T-helper 2 cell treated with Interferon-gamma antibody and Interleukin-4, amounts not matched to agents 5 μg/mL and 100 μg/mL, for 36 hours (primary cell): ENCODE results near the gene RSBN1.

Source experiments
- DNase-seq: peaks from one replicate; pipeline ENCODE4 v3.0.0; 2021; ENCODE audit warnings: low spot score
- H3K27ac Mint-ChIP-seq: one replicate; pipeline ENCODE4 v1.8.0; 2021; ENCODE audit warnings: mild to moderate bottlenecking, mixed read lengths
- H3K27me3 Mint-ChIP-seq: one replicate; pipeline ENCODE4 v1.8.0; 2021; ENCODE audit warnings: low read depth, mixed read lengths
- H3K36me3 Mint-ChIP-seq: one replicate; pipeline ENCODE4 v1.8.0; 2021; ENCODE audit warnings: low read depth, mixed read lengths
- H3K4me1 Mint-ChIP-seq: one replicate; pipeline ENCODE4 v1.8.0; 2021; ENCODE audit warnings: low read depth, mixed read lengths
- H3K4me3 Mint-ChIP-seq: one replicate; pipeline ENCODE4 v1.8.0; 2022; ENCODE audit warnings: mild to moderate bottlenecking, moderate library complexity, mixed read lengths
- H3K9me3 Mint-ChIP-seq: one replicate; pipeline ENCODE4 v1.8.0; 2021; ENCODE audit warnings: mixed read lengths

RSBN1 gene

DNA sequence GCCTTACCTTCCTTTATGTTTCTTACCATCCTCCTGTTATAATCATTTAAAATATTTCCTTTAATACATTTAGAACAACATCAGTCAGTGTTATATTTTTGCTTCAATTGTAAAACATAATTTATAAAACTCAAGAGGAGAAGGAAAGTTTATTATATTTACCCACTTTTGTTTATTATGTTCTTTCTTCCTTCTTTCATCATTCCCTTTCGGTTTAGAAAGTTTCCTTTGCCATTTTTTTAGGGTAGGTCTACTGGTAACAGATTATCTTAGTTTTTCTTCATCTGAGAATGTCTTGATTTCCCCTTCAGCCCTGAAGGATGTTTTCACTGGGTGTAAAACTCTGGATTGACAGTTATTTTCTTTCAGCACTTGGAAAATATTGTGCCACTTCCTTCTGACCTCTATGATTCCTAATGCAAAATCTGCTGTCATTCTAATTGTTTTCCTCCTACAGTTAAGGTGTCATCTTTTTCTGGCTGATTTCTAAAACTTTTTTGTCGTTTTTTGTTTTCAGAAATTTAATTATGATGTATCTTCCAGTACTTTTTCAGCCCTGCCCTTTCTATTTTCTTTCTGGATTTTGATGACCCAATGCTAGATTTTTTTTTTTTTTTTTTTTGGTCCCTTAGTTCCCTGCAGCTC is 34.2 kb upstream of the RSBN1 start:
- H3K27ac Mint-ChIP-seq = no peak overlapping the region

DNA sequence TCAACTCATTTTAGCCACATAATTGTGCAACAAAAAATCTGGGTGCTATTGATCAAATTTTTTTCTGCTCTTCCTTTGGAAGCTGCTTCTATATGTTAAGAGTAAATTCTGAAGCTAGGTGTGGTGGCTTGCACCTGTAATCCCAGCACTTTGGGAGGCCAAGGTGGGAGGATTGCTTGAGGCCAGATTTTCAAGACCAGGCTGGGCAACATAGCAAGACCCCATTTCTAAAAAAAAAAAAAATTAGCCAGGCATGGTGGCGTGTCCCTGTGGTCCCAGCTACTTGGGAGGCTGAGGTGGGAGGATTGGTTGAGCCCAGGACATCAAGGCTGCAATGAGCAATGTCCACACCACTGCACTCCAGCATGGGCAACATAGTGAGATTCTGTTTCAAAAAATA is 24.3 kb upstream of the RSBN1 start:
- H3K9me3 Mint-ChIP-seq = no peaks in the 10 kb centered on the region
- H3K4me3 Mint-ChIP-seq = no peak overlapping the region
- DNase-seq = no peak
- peaks cover 8% of the 10 kb centered on the region for H3K4me1 Mint-ChIP-seq
- no peak overlapping the region for H3K27ac Mint-ChIP-seq
- peaks cover 52% of the 10 kb centered on the region for H3K36me3 Mint-ChIP-seq
- no peaks in the 10 kb centered on the region for H3K27me3 Mint-ChIP-seq

More for the DNA sequence above, 34.2 kb upstream of the RSBN1 start:
- no peaks in the 10 kb centered on the region for H3K27me3 Mint-ChIP-seq
- H3K9me3 Mint-ChIP-seq = peaks cover 7% of the 10 kb centered on the region
- H3K36me3 Mint-ChIP-seq = peaks cover 67% of the 10 kb centered on the region
- DNase-seq = no peak
- no peak overlapping the region for H3K4me3 Mint-ChIP-seq
- peaks cover 9% of the 10 kb centered on the region for H3K4me1 Mint-ChIP-seq

DNA sequence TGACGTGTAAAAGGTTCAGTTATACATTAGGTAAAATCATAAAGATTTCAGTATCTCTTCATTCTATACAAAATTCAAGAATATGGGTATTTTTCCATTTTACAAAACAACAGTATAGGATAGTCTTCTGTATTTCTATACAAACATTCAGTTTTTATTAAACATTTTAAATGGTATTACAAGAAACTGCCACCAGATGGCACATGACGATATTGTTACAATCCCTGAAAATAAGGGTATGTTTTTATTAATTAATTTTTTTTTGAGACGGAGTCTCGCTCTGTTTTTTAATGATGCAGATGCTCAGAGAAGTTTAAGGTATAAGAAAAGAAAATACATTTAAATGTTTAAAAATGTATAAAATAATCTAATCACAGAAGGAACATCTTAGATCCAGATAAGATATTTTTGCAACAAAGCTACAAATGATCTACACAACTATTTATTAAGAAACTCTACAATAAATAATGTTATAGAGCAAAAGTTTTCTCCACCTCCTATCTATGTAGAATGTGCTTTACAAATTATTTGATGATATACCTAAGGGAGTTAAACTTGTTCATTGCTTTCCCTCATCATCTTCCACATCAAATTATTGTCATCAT is 23.5 kb upstream of the RSBN1 start:
- H3K36me3 Mint-ChIP-seq = peaks cover 54% of the 10 kb centered on the region
- no peak for DNase-seq
- H3K4me1 Mint-ChIP-seq = peaks cover 11% of the 10 kb centered on the region
- H3K27me3 Mint-ChIP-seq = no peaks in the 10 kb centered on the region
- no peak overlapping the region for H3K4me3 Mint-ChIP-seq
- no peak overlapping the region for H3K27ac Mint-ChIP-seq
- H3K9me3 Mint-ChIP-seq = no peaks in the 10 kb centered on the region

DNA sequence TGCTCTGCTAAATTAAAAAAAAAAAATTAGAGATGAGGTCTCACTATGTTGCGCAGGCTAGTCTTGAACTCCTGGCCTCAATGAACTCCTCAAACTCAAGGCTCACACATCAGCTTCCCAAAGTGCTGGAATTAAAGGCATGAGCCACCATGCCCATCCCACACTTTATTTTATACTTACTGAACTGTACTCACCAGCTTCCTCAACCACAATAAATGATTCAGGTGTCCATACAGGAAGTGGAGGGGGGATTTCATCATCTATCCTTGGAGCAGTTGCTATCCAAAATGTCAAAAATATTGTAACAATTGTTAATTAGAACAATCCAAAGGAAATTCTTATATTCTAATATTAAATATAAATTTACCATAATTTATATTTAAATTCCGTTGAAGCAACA is 22.4 kb upstream of the RSBN1 start:
- Mint-ChIP-seq H3K27me3 (no peaks in the 10 kb centered on the region), H3K27ac (no peak overlapping the region), H3K9me3 (no peaks in the 10 kb centered on the region), H3K36me3 (peaks cover 47% of the 10 kb centered on the region), H3K4me3 (no peak overlapping the region), H3K4me1 (peaks cover 11% of the 10 kb centered on the region)
- no peak for DNase-seq

DNA sequence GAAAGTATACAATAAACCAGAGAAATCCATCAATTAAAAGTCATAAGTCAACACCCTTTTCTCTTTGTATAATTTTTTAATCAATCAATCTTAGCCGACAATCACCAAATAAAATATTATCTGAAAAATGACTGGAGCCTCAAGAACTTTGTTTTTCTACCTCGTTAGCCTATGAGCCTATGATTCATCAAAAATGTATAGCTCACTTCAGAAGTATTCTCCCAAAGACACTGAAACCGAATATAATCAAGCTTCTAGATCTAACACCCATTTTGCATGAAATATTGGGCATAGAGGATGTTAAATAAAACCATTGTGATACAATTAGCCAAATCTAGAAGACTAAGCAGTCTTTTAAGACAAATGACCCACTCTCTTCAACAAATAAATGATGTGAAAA is 17.8 kb upstream of the RSBN1 start:
- H3K4me3 Mint-ChIP-seq = no peak overlapping the region
- no peaks in the 10 kb centered on the region for H3K9me3 Mint-ChIP-seq
- H3K27ac Mint-ChIP-seq = no peak overlapping the region
- peaks cover 42% of the 10 kb centered on the region for H3K36me3 Mint-ChIP-seq
- DNase-seq = no peak
- H3K27me3 Mint-ChIP-seq = no peaks in the 10 kb centered on the region
- peaks cover 3% of the 10 kb centered on the region for H3K4me1 Mint-ChIP-seq

DNA sequence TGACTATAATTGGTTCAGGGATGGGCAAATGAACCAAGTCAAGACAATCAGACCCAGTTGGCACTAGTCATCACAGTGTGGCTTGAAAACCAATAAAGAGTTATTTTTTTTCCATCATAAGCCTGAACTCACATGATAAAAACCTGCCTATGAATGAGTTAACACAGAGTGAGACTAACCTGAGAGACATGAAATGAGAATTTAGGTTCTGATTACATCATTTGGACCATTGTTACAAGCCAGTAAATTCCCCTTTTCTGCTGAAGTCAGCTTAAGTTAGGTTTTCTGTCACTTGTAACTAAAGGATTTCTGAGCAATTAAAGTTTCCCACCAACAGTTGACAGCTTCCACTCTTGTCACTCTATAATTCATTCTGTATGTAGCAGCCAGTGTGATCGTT is 9.6 kb upstream of the RSBN1 start:
- Mint-ChIP-seq H3K9me3 (no peaks in the 10 kb centered on the region), H3K4me3 (no peak overlapping the region), H3K4me1 (no peaks in the 10 kb centered on the region), H3K36me3 (peaks cover 56% of the 10 kb centered on the region), H3K27ac (no peak overlapping the region), H3K27me3 (no peaks in the 10 kb centered on the region)
- DNase-seq = no peak

DNA sequence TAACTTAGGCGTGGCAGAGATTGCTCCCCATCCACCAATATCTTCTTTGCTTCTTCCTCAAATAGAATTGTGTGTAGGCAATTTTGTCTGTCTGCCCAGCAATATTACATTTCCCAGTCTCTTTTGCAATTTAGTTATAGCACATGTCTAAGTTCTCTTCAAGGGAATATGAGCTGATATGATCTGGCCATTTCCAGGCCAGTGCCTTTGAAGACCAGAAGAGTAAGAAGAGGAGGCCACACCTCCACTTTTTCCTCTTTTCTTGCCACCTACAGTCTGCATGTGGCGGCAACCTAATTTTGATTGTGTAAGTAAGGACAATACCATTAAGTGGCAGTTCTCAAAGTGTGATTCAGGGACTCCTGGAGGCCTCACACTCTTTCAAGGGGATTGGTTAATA is 6.3 kb upstream of the RSBN1 start:
- no peaks in the 10 kb centered on the region for H3K9me3 Mint-ChIP-seq
- no peak overlapping the region for H3K4me3 Mint-ChIP-seq
- no peak for DNase-seq
- H3K4me1 Mint-ChIP-seq = no peaks in the 10 kb centered on the region
- H3K36me3 Mint-ChIP-seq = peaks cover 56% of the 10 kb centered on the region
- H3K27ac Mint-ChIP-seq = no peak overlapping the region
- H3K27me3 Mint-ChIP-seq = no peaks in the 10 kb centered on the region

DNA sequence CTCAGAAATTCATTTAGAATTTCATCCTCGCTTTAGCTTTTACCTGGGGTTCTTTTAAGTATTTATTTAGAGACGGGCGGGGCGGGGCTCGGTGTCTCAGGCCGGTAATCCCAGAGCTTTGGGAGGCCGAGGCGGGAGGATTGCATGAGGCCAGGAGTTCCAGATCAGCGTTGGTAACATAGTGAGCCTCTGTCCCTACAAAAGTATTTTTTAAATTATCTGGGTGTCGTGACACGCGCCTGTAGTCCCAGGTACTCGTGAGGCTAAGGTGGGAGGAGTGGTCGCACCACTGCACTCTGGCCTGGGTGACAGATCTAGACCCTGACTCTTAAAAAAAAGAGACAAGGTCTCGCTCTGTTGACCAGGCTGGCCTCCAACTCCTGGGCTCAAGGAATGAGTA is 942 bp upstream of the RSBN1 start:
- Mint-ChIP-seq H3K36me3 (peaks cover 40% of the 10 kb centered on the region), H3K4me1 (peaks cover 23% of the 10 kb centered on the region), H3K4me3 (peak overlapping the region; percentile 99), H3K9me3 (no peaks in the 10 kb centered on the region), H3K27me3 (no peaks in the 10 kb centered on the region), H3K27ac (peak overlapping the region; percentile 97)
- DNase-seq = no peak

DNA sequence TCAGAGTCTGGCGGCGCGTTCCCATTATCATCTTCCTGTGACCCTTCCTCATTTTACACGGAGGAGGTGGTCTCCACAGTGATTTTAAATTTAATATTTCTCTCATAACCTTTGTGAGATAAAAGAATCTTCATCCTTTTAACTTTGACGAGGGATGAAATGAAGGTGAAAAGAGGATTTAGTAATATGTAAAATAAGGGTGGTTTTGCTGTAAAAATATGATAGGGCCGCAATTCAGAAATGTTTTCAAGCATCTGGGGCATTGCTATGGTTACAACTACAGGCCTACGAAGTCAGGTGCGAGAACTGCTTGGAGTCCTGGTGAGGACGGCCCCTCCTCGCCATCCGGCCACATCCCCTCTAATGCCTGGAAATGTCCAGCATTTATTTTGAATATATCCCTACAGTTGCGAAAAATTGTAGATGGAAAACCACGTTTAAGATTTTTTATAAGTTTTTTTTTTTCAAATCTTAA is 422 bp upstream of the RSBN1 start:
- no peaks in the 10 kb centered on the region for H3K27me3 Mint-ChIP-seq
- H3K4me1 Mint-ChIP-seq = peaks cover 23% of the 10 kb centered on the region
- H3K4me3 Mint-ChIP-seq = peak overlapping the region; percentile 99
- peak overlapping the region; percentile 97 for H3K27ac Mint-ChIP-seq
- H3K9me3 Mint-ChIP-seq = no peaks in the 10 kb centered on the region
- peaks cover 42% of the 10 kb centered on the region for H3K36me3 Mint-ChIP-seq
- no peak for DNase-seq

DNA sequence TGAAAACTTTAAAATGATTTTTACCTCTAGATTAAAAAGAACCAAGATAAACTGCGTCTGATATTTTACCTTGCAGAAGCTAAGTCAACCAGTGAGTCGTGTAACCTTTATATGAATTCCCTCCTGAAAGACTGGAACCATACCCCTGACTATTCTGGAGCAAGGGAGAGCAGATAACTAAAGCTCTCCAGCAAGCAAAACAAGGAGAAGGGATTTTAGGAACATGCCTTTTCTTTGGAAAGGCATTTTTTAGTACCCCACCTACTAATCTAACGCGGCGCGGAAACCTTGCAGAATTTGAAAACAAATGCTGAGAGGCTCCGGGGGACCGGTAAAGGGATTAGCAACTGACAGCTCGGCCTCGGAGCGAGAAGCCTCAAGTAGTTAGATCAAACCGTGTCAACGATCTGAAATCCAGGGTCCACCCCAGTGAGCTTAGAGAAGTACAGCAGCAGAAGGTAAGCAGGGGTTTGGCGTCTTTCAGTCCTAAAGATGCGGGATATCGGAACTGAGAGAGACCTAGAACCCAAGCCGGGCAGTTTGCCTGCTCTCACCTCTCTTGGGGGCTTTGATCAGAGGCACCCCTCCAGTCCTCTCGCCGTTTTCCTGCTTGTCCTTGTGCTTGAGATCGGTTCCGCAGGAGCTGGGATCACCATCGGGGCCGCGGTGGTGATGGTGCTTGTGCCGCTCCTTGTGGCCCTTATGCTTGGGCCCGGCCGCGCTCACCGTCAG is 954 bp downstream of the RSBN1 start:
- Mint-ChIP-seq H3K9me3 (no peaks in the 10 kb centered on the region), H3K36me3 (peaks cover 42% of the 10 kb centered on the region), H3K4me3 (peak overlapping the region; percentile 99), H3K4me1 (peaks cover 25% of the 10 kb centered on the region), H3K27me3 (no peaks in the 10 kb centered on the region), H3K27ac (peak overlapping the region; percentile 97)
- no peak for DNase-seq

DNA sequence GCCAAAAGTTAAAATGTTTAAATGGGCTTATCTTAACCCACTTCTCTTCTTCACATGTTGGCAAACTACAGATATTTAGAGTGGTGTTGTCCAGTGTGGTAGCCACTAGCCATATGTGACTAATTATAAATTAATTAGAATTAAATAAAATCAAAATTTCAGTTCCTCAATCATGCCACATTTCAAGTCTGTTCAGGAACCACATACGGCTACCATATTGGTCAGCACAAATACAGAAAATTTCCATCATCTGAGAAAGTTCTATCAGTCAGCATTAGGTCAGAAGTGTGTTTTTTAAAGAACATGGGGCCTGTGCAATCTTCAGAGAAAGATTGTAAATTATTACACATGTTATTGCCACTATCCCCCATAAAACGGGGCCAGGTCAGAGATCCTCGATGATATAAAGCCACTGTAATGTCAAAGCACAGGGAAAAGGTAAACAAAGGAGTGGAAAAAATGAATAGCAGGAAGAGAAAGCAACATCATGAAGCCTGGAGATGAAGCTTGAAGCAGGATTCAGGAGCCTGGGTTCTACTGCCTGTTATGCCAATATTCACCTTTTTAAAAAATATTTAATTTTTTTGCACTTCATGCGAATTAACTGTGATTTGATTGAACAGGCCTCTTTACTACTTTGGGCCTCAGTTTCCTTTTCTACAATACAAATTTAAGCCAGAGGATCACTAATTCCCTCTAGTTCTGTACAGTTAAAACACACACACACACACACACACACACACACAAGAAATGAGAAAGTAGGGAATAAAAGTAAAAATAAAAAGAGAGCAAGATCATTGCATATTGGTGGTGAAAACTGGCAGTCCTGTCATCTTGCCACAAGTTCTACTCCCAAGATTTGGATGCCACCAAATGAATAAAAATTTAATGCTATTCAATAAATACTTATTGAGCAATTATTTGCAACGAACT is 2.3 kb downstream of the RSBN1 start:
- Mint-ChIP-seq H3K36me3 (peaks cover 42% of the 10 kb centered on the region), H3K4me1 (peaks cover 32% of the 10 kb centered on the region), H3K27ac (peak overlapping the region; percentile 58), H3K4me3 (peak overlapping the region; percentile 99), H3K9me3 (no peaks in the 10 kb centered on the region), H3K27me3 (no peaks in the 10 kb centered on the region)
- DNase-seq = no peak

DNA sequence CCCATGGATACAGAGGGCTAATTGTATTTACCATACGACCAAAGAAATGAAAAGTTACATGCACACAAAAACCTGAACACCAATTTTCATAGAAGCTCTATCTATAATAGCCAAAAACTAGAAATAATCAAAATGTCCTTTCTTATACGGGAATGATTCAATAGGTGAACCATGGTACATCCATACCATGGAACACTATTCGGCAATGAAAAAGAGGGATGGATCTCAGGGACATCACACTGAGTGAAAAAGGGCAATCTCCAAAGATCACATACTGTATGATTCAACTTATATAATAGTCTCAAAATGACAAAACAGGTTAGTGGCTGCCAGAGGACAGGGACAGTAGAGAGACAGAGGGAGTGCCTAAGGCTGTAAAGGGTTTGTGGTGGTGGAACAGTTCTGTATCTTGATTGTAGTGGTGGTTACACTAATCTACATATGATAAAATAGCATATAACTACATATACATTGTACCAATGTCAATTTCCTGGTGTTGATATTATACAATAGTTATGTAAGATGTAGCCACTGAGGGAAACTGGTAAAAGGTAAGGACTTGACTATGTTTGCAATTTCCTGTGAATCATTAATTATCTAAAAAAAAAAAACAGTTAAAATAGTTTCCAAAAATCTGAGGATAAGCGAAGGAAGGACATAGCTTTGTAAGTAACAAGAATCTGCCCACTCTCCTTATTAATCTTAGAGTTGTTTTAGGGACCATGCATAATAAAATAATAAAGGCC is 3.7 kb downstream of the RSBN1 start:
- Mint-ChIP-seq H3K9me3 (no peaks in the 10 kb centered on the region), H3K36me3 (peaks cover 49% of the 10 kb centered on the region), H3K27ac (peak overlapping the region; percentile 1), H3K4me1 (peaks cover 40% of the 10 kb centered on the region), H3K4me3 (peak overlapping the region; percentile 58), H3K27me3 (no peaks in the 10 kb centered on the region)
- no peak for DNase-seq

DNA sequence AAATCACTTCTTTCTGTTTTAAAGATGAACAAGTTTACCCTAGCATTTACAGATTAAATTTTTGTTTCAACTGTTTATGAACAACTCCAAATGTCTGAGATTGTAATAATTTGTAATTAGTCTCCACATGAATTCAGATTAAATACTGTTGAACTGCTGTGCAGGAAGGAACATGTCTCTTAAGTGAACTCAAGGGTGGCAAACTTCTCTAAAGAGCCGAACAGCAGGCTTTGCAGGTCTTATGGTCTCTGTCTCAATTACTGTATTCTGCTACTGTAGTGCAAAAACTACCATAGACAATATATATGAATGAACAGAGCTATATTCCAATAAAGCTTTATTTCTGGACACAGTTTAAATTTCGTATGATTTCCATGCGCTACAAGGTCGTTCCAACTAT is 6.6 kb downstream of the RSBN1 start:
- Mint-ChIP-seq H3K36me3 (peaks cover 55% of the 10 kb centered on the region), H3K9me3 (peaks cover 9% of the 10 kb centered on the region), H3K27ac (no peak overlapping the region), H3K4me3 (no peak overlapping the region), H3K27me3 (no peaks in the 10 kb centered on the region), H3K4me1 (peaks cover 51% of the 10 kb centered on the region)
- no peak for DNase-seq
